Measurements from ENCODE around the gene TMEM200C.

Gene TMEM200C

GRCh38 chr18:5895299-5895875 lies at the start of gene TMEM200C:
TMEM200C (minus strand) TSS chr18:5895522; CDS start chr18:5892063, 3,459 bp downstream.
- no peak for DNase-seq

- DNase-seq, result no peak
Measured at GRCh38 chr18:5944448-5944847, 49.1 kb upstream of the TMEM200C start.

GRCh38 chr18:5943514-5943913 lies 48.2 kb upstream of the TMEM200C start:
- no peak for DNase-seq

- DNase-seq, result no peak
Measured at GRCh38 chr18:5942591-5942990, 47.3 kb upstream of the TMEM200C start.

GRCh38 chr18:5941890-5942289 lies 46.6 kb upstream of the TMEM200C start:
- DNase-seq, result no peak

- no peak for DNase-seq
Measured at GRCh38 chr18:5939801-5940667, 44.7 kb upstream of the TMEM200C start.

- no peak for DNase-seq
Measured at GRCh38 chr18:5937795-5938194, 42.5 kb upstream of the TMEM200C start.

GRCh38 chr18:5937121-5937520 lies 41.8 kb upstream of the TMEM200C start:
- DNase-seq, result no peak

- DNase-seq, result no peak
Measured at GRCh38 chr18:5930789-5931188, 35.5 kb upstream of the TMEM200C start.

- no peak for DNase-seq
Measured at GRCh38 chr18:5918205-5918858, 23.0 kb upstream of the TMEM200C start.

- no peak for DNase-seq
Measured at GRCh38 chr18:5914951-5915350, 19.6 kb upstream of the TMEM200C start.

- no peak for DNase-seq
Measured at GRCh38 chr18:5914016-5914415, 18.7 kb upstream of the TMEM200C start.

GRCh38 chr18:5912566-5912965 lies 17.2 kb upstream of the TMEM200C start:
- no peak for DNase-seq

- DNase-seq, result no peak
Measured at GRCh38 chr18:5909125-5909524, 13.8 kb upstream of the TMEM200C start.

GRCh38 chr18:5903386-5903785 lies 8.1 kb upstream of the TMEM200C start:
- DNase-seq, result no peak

- DNase-seq, result no peak
Measured at GRCh38 chr18:5900262-5900661, 4.9 kb upstream of the TMEM200C start.

GRCh38 chr18:5899835-5900234 lies 4.5 kb upstream of the TMEM200C start:
- no peak for DNase-seq

- no peak for DNase-seq
Measured at GRCh38 chr18:5895876-5896740, 786 bp upstream of the TMEM200C start.

GRCh38 chr18:5894611-5895298 lies 567 bp downstream of the TMEM200C start:
- no peak for DNase-seq

- no peak for DNase-seq
Measured at GRCh38 chr18:5893956-5894610, 1.2 kb downstream of the TMEM200C start.

- DNase-seq, result no peak
Measured at GRCh38 chr18:5892823-5893431, 2.4 kb downstream of the TMEM200C start.
